Prostate gland (tissue), 2 donors: ENCODE results near the gene ELMO1. TPM values are rescaled to one million over a fixed set of nuclear protein-coding genes. Genes with fewer than 3 reads are reported as not detected.

Source experiments
- DNase-seq: peaks from one replicate; pipeline ENCODE4 v3.0.0-alpha.2; 2019; ENCODE audit warnings: low spot score
- H3K27ac ChIP-seq, 2 donors: fragments of 200-600 bp; sonication (generic); 2 replicates each; pipeline ENCODE4 v1.5.1; 2017 to 2019
- H3K27me3 ChIP-seq: fragments of 200-600 bp; sonication (generic); replicated peaks from 2 replicates; pipeline ENCODE4 v1.5.1; 2019; ENCODE audit not compliant: insufficient read depth
- H3K36me3 ChIP-seq, 2 donors: fragments of 200-600 bp; sonication (generic); 1 replicate in 1 of 2; 2 replicates in 1 of 2; pipeline versions ENCODE4 v1.5.1 to v1.8.1; 2017 to 2019
- H3K4me1 ChIP-seq: fragments of 200-600 bp; sonication (generic); replicated peaks from 2 replicates; pipeline ENCODE4 v1.5.1; 2019
- H3K4me3 ChIP-seq, 2 donors: fragments of 200-600 bp; sonication (generic); 2 replicates each; pipeline ENCODE4 v1.5.1; 2017 to 2019
- H3K9me3 ChIP-seq: fragments of 200-600 bp; sonication (generic); 2 replicates; pipeline ENCODE4 v1.5.1; 2017
- CTCF ChIP-seq, 4 experiments: fragments of 200-600 bp in 2 of 4; fragments of 450-650 bp in 2 of 4; sonication (generic) in 2 of 4; IDR thresholded peaks; 1 replicate in 3 of 4; 2 replicates in 1 of 4; pipeline ENCODE4 v1.5.1; 2016 to 2019; ENCODE audit warnings: antibody characterized with exemption in 4 of 4, mild to moderate bottlenecking in 2 of 4, moderate library complexity in 2 of 4
- POLR2A ChIP-seq: fragments of 450-650 bp; IDR thresholded peaks from one replicate; pipeline ENCODE4 v1.6.1; 2016; ENCODE audit warnings: antibody characterized with exemption, mild to moderate bottlenecking
- POLR2AphosphoS5 ChIP-seq: sonication (generic); formaldehyde crosslinking; IDR thresholded peaks from one replicate; pipeline ENCODE4 v1.6.1; 2017; ENCODE audit warnings: antibody characterized with exemption
- WGBS: methylation state at CpG from one replicate; pipeline ENCODE4 v1.1.5; 2018; 5-methylcytosine and 5-hydroxymethylcytosine counted together
- intact Hi-C: fragments of 100-400 bp; cut with DNase I; formaldehyde crosslinking; loops from one replicate; pipeline ENCODE4 v1.14.2; 2022
- total RNA-seq, 2 donors: library from RNA; depleted of rRNA; stranded (reverse); fragments of >200 nt; gene quantifications; one replicate each; pipeline ENCODE4 v1.1.0, GENCODE V29; 2016

ELMO1 gene
- total RNA-seq, 2 donors from 2014 or later, result 6.7 to 19.3 TPM

- intact Hi-C loops, result loop anchor here (10.0 kb wide), 1 partner anchor 210 kb away; no protein-coding TSS in a partner anchor
- H3K27me3 ChIP-seq, result no peaks in the 10 kb centered on the region
- H3K4me1 ChIP-seq, result no peaks in the 10 kb centered on the region
- 90% methylated on average over 4 of the region's 4 CpGs for WGBS
- H3K9me3 ChIP-seq, result no peaks in the 10 kb centered on the region
- DNase-seq, result no peak
- no peaks in the 10 kb centered on the region for H3K36me3 ChIP-seq
- H3K4me3 ChIP-seq, result no peak overlapping the region
- TF ChIP-seq CTCF (IDR thresholded peaks at IDR 0.05), result no peak
- TF ChIP-seq POLR2AphosphoS5, result no peak
- no peak for TF ChIP-seq POLR2A
- H3K27ac ChIP-seq, result no peak overlapping the region
Measured at GRCh38 chr7:37445064-37445723, 3.5 kb downstream of the ELMO1 start.

GRCh38 chr7:37443627-37444026, 5.0 kb downstream of the ELMO1 start:
- Histone ChIP-seq H3K27ac (no peak overlapping the region), H3K4me3 (no peak overlapping the region), H3K4me1 (no peaks in the 10 kb centered on the region), H3K9me3 (no peaks in the 10 kb centered on the region), H3K27me3 (no peaks in the 10 kb centered on the region), H3K36me3 (no peaks in the 10 kb centered on the region)
- DNase-seq, result no peak
- 95% methylated on average over 1 of the region's 1 CpG for WGBS
- TF ChIP-seq POLR2A, result no peak
- TF ChIP-seq POLR2AphosphoS5, result no peak
- no peak for TF ChIP-seq CTCF (IDR thresholded peaks at IDR 0.05)
- intact Hi-C loops, result loop anchor here (10.0 kb wide), 1 partner anchor 209 kb away; no protein-coding TSS in a partner anchor

GRCh38 chr7:37442268-37442667, 6.4 kb downstream of the ELMO1 start:
- H3K27me3 ChIP-seq, result no peaks in the 10 kb centered on the region
- H3K4me1 ChIP-seq, result no peaks in the 10 kb centered on the region
- no peak for TF ChIP-seq POLR2A
- no peak for TF ChIP-seq POLR2AphosphoS5
- no peak for TF ChIP-seq CTCF (IDR thresholded peaks at IDR 0.05)
- H3K27ac ChIP-seq, result no peak overlapping the region
- H3K4me3 ChIP-seq, result no peak overlapping the region
- H3K36me3 ChIP-seq, result no peaks in the 10 kb centered on the region
- no peaks in the 10 kb centered on the region for H3K9me3 ChIP-seq
- WGBS, result 86% methylated on average over 4 of the region's 4 CpGs
- no peak for DNase-seq
- intact Hi-C loops, result loop anchor here (10.0 kb wide), 1 partner anchor 207 kb away; no protein-coding TSS in a partner anchor

DNA sequence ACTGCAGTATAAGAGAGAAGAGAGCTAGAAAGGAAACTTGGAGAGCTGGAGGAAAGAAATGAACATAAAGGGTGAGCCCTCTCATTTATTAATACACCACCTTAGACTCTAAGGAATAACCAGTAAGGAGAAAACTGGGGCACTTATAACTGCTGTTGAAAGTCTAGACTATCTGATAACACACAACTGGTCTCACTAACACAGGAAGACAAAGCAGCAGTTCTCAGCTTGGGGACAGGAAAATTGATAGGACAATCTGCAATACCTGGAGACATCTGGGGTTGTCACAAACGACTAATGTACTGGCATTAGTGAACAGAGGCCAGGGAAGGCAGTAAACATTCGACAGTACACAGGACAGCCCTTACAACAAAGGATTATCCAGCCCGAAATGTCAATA, 6.8 kb downstream of the ELMO1 start:
- no peak for TF ChIP-seq POLR2AphosphoS5
- Histone ChIP-seq H3K36me3 (no peaks in the 10 kb centered on the region), H3K4me3 (no peak overlapping the region), H3K27me3 (no peaks in the 10 kb centered on the region), H3K9me3 (no peaks in the 10 kb centered on the region), H3K27ac (no peak overlapping the region), H3K4me1 (no peaks in the 10 kb centered on the region)
- WGBS, result 72% methylated on average over 3 of the region's 3 CpGs
- intact Hi-C loops, result loop anchor here (10.0 kb wide), 1 partner anchor 207 kb away; no protein-coding TSS in a partner anchor
- no peak for DNase-seq

- TF ChIP-seq POLR2AphosphoS5 (no peak), CTCF (IDR thresholded peaks at IDR 0.05) (no peak), POLR2A (no peak)
- no peaks in the 10 kb centered on the region for H3K9me3 ChIP-seq
- H3K27me3 ChIP-seq, result no peaks in the 10 kb centered on the region
- no peaks in the 10 kb centered on the region for H3K4me1 ChIP-seq
- DNase-seq, result no peak
- no peak overlapping the region for H3K4me3 ChIP-seq
- WGBS, result 57% methylated on average over 3 of the region's 3 CpGs
- H3K36me3 ChIP-seq, result no peaks in the 10 kb centered on the region
- intact Hi-C loops, result loop anchor here (10.0 kb wide), 1 partner anchor 207 kb away; no protein-coding TSS in a partner anchor
- no peak overlapping the region for H3K27ac ChIP-seq
Measured at GRCh38 chr7:37441386-37441760, 7.3 kb downstream of the ELMO1 start.
